ENCODE results near the gene ARMC5. TPM values are rescaled to one million over a fixed set of nuclear protein-coding genes. Genes with fewer than 3 reads are reported as not detected.
"Not testable (repeated sequence)": the region's sequence is repeated elsewhere in the genome, so short reads cannot be mapped to it uniquely, and the experiment has no call there.

ARMC5 gene
- total and polyA plus RNA-seq, 12 donors, result 2.9 to 37.9 (median 12.0) TPM

DNA sequence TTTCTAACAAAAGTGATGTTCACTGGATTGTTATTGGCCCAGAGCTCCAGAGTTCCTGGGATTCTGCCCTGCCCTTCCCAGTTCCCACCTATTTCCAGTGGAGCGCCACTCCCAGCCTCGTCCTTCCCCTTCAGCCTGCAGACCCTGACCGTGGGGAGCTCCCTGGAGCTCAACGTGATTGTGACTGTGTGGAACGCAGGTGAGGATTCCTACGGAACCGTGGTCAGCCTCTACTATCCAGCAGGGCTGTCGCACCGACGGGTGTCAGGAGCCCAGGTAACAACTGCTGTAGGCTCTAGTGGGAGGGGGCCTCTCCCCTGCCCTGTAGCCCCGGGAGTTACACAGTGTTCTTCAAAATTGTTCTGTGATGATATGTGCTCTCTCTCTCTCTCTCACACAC, 42.9 kb upstream of the ARMC5 start:
- H3K27ac ChIP-seq, result no peak overlapping the region
- H3K4me3 ChIP-seq, result no peak overlapping the region
- H3K9me3 ChIP-seq (replicated peaks in 1 of 3), result no peaks in the 10 kb centered on the region
- TF ChIP-seq POLR2A (IDR thresholded peaks at IDR 0.05), result no peak
- TF ChIP-seq, protein P1, sequence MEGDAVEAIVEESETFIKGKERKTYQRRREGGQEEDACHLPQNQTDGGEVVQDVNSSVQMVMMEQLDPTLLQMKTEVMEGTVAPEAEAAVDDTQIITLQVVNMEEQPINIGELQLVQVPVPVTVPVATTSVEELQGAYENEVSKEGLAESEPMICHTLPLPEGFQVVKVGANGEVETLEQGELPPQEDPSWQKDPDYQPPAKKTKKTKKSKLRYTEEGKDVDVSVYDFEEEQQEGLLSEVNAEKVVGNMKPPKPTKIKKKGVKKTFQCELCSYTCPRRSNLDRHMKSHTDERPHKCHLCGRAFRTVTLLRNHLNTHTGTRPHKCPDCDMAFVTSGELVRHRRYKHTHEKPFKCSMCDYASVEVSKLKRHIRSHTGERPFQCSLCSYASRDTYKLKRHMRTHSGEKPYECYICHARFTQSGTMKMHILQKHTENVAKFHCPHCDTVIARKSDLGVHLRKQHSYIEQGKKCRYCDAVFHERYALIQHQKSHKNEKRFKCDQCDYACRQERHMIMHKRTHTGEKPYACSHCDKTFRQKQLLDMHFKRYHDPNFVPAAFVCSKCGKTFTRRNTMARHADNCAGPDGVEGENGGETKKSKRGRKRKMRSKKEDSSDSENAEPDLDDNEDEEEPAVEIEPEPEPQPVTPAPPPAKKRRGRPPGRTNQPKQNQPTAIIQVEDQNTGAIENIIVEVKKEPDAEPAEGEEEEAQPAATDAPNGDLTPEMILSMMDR (IDR thresholded peaks at IDR 0.05), result no peak
- H3K27me3 ChIP-seq, result no peaks in the 10 kb centered on the region
- WGBS, 4 donors, result 80 to 84% (median 82%) methylated on average over 11 of the region's 11 CpGs
- intact Hi-C loops (cut with DNase I), result no loop called here
- H3K4me1 ChIP-seq (replicated peaks in 1 of 2), result no peaks in the 10 kb centered on the region
- H3K36me3 ChIP-seq (replicated peaks in 1 of 2), result no peaks in the 10 kb centered on the region
- DNase-seq, result no peak

DNA sequence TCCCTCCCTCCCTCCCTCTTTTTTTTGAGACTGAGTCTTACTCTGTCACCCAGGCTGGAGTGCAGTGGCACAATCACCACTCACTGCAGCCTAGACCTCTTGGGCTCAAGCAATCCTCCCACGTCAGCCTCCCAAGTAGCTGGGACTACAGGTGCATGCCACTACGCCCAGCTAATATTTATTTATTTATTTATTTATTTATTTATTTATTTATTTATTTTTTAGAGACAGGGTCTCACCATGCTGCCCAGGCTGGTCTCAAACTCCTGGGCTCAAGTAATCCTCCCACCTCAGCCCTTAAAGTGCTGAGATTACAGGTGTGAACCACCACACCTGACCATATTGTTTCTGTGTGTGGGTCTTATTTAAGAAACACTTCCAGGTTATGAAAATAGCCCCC, 42.3 kb upstream of the ARMC5 start:
- WGBS, 4 donors, result 81 to 96% (median 86%) methylated on average over 2 of the region's 2 CpGs
- H3K4me3 ChIP-seq; DNase-seq; H3K27me3 ChIP-seq; H3K27ac ChIP-seq; H3K4me1 ChIP-seq (replicated peaks in 1 of 2); intact Hi-C loops (cut with DNase I); H3K9me3 ChIP-seq (replicated peaks in 1 of 3); H3K36me3 ChIP-seq (replicated peaks in 1 of 2): not testable (repeated sequence)

DNA sequence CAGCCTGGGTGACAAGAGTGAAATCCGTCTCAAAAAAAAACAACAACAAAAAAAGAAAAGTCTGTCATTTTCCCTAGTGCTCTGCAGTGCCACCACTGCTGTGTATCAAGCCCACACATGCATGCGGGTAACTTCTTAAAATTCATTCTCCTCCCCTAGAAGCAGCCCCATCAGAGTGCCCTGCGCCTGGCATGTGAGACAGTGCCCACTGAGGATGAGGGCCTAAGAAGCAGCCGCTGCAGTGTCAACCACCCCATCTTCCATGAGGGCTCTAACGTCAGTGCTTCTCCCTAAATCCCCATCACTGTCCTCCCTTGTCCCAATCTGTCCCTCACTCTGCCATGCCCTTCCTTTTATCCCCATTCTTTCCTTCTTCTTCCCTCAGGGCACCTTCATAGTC, 41.4 kb upstream of the ARMC5 start:
- 88 to 92% (median 90%) methylated on average over 5 of the region's 5 CpGs for WGBS, 4 donors
- H3K4me3 ChIP-seq, result no peak overlapping the region
- no peak for DNase-seq
- H3K36me3 ChIP-seq (replicated peaks in 1 of 2), result no peaks in the 10 kb centered on the region
- no peaks in the 10 kb centered on the region for H3K9me3 ChIP-seq (replicated peaks in 1 of 3)
- H3K27me3 ChIP-seq, result no peaks in the 10 kb centered on the region
- no peak overlapping the region for H3K27ac ChIP-seq
- TF ChIP-seq POLR2A (IDR thresholded peaks at IDR 0.05), result no peak
- TF ChIP-seq, protein P1 (IDR thresholded peaks at IDR 0.05), result no peak
- intact Hi-C loops (cut with DNase I), result no loop called here
- no peaks in the 10 kb centered on the region for H3K4me1 ChIP-seq (replicated peaks in 1 of 2)

DNA sequence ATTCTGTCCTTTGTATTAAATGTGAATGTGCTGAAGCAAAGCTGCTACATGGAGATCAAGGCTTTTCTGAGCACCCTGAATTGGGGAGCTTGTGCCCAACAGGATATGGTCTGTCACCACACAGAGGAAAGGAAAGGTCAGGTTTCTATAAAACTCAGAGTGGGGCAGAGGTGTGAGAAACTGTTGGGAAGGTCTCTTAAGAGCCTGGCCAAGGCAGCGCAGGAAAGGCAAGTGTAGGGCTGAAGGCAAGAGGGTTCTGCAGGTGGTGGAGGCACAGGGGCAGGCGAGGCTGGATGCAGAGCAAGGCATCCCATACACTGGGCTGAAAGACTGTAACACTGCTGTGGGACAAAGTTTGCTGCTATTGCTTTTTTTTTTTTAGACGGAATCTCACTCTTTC, 39.3 kb upstream of the ARMC5 start:
- H3K27ac ChIP-seq, result no peak overlapping the region
- no peak for DNase-seq
- H3K9me3 ChIP-seq (replicated peaks in 1 of 3), result no peaks in the 10 kb centered on the region
- no peaks in the 10 kb centered on the region for H3K27me3 ChIP-seq
- TF ChIP-seq, protein P1 (IDR thresholded peaks at IDR 0.05), result no peak
- TF ChIP-seq POLR2A (IDR thresholded peaks at IDR 0.05), result no peak
- H3K4me3 ChIP-seq, result no peak overlapping the region
- intact Hi-C loops (cut with DNase I), result no loop called here
- no peaks in the 10 kb centered on the region for H3K36me3 ChIP-seq (replicated peaks in 1 of 2)
- H3K4me1 ChIP-seq (replicated peaks in 1 of 2), result no peaks in the 10 kb centered on the region
- 67 to 81% (median 69%) methylated on average over 3 of the region's 3 CpGs for WGBS, 4 donors

DNA sequence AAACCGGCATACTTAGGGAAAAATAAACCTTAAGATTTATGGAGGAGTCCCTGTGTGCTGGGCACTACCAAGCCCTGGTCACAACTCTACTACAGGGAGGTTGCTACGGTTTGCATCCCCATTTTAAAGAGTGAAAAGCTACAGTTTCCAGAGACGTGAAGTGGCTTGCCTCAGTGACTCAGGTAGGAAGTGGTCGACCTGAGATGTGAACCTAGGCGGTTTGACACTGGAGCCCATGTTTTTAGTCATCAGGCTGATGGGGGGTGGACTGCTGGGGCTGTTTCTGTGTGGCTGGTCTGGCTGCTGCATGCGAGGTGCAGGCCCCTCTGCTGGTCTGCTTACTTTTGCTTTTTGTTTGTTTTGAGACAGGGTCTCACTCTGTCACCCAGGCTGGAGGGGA, 37.7 kb upstream of the ARMC5 start:
- Histone ChIP-seq H3K4me1 (replicated peaks in 1 of 2) (no peaks in the 10 kb centered on the region), H3K9me3 (replicated peaks in 1 of 3) (no peaks in the 10 kb centered on the region), H3K36me3 (replicated peaks in 1 of 2) (no peaks in the 10 kb centered on the region), H3K4me3 (no peak overlapping the region), H3K27ac (no peak overlapping the region), H3K27me3 (no peaks in the 10 kb centered on the region)
- intact Hi-C loops (cut with DNase I), result no loop called here
- DNase-seq, result no peak
- TF ChIP-seq, protein P1 (IDR thresholded peaks at IDR 0.05), result no peak
- TF ChIP-seq POLR2A (IDR thresholded peaks at IDR 0.05), result no peak
- WGBS, 4 donors, result 60 to 74% (median 64%) methylated on average over 5 to 6 of the region's 6 CpGs

All from adrenal gland (tissue), 12 donors.